H7 (cell line): ENCODE results near the gene TREM2. TPM values are rescaled to one million over a fixed set of nuclear protein-coding genes. Genes with fewer than 3 reads are reported as not detected.
"Not testable (repeated sequence)": the region's sequence is repeated elsewhere in the genome, so short reads cannot be mapped to it uniquely, and the experiment has no call there.

Experiments
- DNase-seq: peaks from one replicate; pipeline ENCODE4 v3.0.0; 2012
- H3K27me3 ChIP-seq: 2 replicates; pipeline ENCODE4 v1.6.0; 2011; ENCODE audit warnings: mild to moderate bottlenecking, low read length; ENCODE audit not compliant: control insufficient read depth, insufficient read depth
- H3K36me3 ChIP-seq: replicated peaks from 2 replicates; pipeline ENCODE4 v1.5.1; 2011; ENCODE audit warnings: low read length; ENCODE audit not compliant: control insufficient read depth, insufficient read depth
- H3K4me3 ChIP-seq: 2 replicates; pipeline ENCODE4 v1.5.1; 2011; ENCODE audit warnings: low read depth, mild to moderate bottlenecking, control low read depth, low read length, moderate library complexity; ENCODE audit not compliant: insufficient read depth
- total RNA-seq: library from RNA; depleted of rRNA; stranded (reverse); fragments of >200 nt; shearing (Covaris generic); gene quantifications from 2 replicates; pipeline ENCODE4 v1.2.3, GENCODE V29; 2014

Gene TREM2
- total RNA-seq, 1 experiment from 2014 or later, result not detected

DNA sequence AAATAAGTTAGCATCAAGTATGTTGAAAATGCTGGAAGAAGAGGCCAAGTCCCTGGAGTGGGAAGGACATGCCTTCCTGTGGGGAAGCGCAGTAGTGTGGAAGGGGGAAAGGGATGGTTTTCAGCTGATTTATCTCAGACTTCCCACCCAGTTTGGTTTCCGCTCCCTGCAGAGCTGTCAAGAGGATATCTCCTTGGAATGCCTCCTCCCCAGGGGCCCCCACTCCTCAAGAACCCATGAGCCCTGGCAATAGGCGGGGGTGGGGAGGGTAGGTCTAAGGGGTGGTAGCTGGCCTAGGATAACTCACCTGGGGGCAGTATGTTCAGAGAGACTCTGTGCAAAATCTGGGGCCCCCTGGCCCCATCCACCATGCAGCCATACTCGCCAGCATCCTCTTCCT lies 9.5 kb downstream of the TREM2 start:
- Histone ChIP-seq H3K4me3 (no peak overlapping the region), H3K27me3 (no peaks in the 10 kb centered on the region), H3K36me3 (no peaks in the 10 kb centered on the region)
- DNase-seq, result no peak

DNA sequence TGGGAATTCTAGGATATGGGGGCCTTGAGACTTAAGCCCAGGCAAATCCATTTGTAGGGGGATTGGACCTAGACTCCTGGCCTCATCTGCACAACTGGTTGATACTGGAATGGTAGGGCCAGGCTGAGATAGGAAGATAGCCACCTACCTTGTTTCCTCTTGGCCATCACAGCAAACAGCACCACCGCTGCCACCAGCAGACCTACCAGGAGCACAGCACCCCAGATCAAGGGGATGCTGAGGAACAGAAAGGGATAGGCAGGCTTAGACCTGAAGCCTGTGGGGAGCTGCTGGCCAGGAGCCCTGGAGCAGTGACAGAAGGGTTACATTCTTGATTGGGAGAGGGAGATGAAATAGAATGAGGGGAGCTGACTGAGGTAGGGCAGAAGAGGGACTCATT lies 12.2 kb downstream of the TREM2 start:
- no peak overlapping the region for H3K4me3 ChIP-seq
- no peaks in the 10 kb centered on the region for H3K36me3 ChIP-seq
- peak; percentile 18 for DNase-seq
- no peaks in the 10 kb centered on the region for H3K27me3 ChIP-seq

DNA sequence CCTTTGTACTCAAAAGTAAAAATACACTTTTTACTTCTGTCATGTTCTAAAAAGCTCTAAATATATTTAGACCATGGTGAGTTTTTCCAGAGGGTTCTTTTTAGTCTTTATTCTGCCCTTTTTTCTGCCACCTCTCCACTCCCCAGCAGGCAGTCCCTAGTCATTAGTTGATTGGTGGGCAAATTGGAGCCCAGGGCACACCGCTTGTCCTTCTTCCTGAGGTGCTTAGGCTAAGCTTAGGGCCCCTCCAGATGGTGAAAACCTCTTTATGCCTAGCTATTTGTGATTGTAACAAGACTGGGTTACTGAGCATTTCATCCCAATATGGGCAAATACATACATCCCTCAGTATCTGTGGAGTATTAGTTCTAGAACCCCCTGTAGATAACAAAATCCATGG lies 15.0 kb downstream of the TREM2 start:
- no peak for DNase-seq
- Histone ChIP-seq H3K4me3 (no peak overlapping the region), H3K36me3 (no peaks in the 10 kb centered on the region), H3K27me3 (no peaks in the 10 kb centered on the region)

DNA sequence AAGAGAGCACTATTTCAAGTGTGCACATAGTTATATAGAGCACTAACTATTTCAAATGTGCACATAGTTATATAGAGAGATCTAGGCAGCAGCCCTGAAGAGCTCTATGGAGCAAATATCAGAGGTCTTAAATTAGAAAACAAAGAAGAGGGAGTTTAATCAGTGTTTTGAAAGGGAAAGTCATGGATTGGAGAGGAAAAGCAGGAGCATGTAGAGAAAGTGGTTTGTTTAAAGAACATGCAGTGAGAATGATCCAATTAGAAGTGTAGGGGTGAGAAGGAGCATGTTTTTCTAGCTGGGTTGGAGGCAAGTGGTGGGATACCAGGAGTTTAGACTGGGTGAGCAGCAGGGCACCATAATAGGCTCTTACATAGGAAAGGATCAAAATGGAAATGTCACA lies 26.0 kb downstream of the TREM2 start:
- Histone ChIP-seq H3K36me3 (no peaks in the 10 kb centered on the region), H3K4me3 (no peak overlapping the region), H3K27me3 (no peaks in the 10 kb centered on the region)
- DNase-seq, result no peak

DNA sequence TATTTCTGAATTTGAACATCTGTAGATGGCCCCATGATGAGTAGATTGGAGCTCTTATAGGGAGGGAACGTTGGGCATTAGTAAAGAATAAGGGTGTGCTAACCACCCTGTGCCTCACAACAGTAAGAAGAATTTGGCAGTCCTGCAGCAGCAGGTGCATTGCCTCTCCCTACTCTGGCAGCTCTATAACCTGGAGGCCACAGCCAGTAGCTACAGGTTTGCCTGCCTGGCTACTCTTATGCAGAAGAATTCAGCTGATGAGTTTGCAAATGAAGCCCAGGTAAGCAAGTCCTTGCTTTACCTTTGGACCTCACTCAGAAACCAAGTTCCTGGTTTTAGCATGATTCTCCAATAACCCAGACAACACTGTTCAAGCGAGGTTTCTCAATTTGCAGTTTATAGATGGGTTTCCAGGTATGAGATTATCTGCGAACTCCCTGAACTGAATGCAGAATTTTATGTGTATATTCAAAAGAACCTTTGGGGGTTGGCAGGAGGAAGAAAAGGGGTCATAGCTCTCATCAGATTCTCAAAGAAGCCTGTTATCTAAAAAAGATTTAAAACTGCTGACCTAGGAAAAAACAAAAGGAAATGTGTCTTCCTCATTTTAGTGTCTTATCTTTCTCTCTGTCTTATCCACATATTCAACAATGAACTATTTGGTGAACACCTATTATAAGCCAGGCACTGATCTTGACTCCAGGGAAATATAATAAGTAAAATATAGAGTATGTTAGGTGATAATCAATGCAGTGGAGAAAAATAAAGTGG lies 27.7 kb downstream of the TREM2 start:
- H3K4me3 ChIP-seq, result no peak overlapping the region
- no peak for DNase-seq
- no peaks in the 10 kb centered on the region for H3K36me3 ChIP-seq
- no peaks in the 10 kb centered on the region for H3K27me3 ChIP-seq

DNA sequence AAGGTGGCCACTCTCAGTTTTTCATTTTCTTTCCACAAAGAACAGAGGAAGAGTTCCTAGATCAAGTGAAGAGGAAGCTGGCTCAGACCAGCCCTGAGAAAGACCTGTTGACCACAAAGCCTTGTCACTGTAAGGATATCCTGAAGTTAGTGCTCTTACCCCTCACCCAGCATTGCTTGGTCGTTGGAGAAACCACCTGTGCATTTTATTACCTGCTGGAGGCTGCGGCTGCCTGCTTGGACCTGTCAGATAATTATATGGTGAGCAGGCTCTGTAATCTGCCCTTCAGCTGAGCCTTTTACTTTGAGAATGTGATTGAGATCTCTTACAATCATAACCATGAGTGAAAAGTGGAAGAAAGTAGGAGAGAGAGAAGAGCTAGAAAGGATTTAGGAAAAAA lies 30.7 kb downstream of the TREM2 start:
- DNase-seq, result no peak
- H3K4me3 ChIP-seq, result no peak overlapping the region
- no peaks in the 10 kb centered on the region for H3K36me3 ChIP-seq
- no peaks in the 10 kb centered on the region for H3K27me3 ChIP-seq

DNA sequence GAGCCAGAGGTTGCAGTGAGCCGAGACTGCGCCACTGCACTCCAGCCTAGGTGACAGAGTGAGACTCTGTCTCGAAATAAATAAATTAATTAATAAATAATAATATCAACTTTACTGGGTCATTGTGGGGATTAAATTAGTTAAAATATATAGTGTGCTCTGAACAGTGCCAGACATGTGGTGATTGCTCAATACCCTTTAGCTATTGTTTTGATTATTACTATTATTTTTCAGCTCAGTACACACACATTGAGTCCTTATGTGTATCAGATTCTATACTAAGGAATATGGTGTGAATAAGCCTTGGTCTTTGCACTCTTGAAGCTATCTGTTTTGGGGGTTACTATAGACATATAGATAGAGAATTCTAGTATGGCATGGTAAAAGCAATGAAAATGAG lies 37.6 kb downstream of the TREM2 start:
- no peaks in the 10 kb centered on the region for H3K27me3 ChIP-seq
- DNase-seq, result no peak
- H3K36me3 ChIP-seq, result no peaks in the 10 kb centered on the region
- H3K4me3 ChIP-seq, result no peak overlapping the region

DNA sequence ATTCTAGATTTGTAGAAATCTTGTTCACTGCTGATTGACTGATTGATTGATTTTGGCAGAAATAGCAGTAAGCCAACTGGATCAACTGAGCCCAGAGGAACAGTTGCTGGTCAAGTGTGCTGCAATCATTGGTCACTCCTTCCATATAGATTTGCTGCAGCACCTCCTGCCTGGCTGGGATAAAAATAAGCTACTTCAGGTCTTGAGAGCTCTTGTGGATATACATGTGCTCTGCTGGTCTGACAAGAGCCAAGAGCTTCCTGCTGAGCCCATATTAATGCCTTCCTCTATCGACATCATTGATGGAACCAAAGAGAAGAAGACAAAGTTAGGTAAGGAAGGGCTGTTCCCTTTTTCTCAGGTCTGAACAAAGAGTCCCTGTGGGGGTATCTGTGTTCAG lies 40.0 kb downstream of the TREM2 start:
- Histone ChIP-seq H3K4me3 (no peak overlapping the region), H3K27me3 (no peaks in the 10 kb centered on the region), H3K36me3 (no peaks in the 10 kb centered on the region)
- no peak for DNase-seq

DNA sequence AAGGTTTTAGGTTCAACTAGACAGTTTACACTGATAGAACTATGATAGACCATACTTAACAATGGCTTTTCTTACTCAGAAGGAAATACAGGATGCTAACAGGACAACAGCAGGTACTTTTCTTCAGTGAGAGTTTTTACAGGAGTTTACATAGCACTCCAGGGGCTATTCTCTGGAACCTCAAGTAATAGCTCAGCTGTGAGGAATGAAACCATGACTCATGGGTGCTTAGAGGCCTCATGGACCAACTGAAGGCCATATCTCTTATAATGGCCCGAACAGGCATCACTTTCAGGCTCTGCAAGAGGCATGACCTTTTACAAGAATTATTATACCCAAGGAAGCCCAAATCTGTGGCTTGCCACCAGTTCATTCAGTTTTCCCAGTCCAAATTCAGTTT lies 40.5 kb downstream of the TREM2 start:
- no peaks in the 10 kb centered on the region for H3K36me3 ChIP-seq
- H3K4me3 ChIP-seq, result no peak overlapping the region
- H3K27me3 ChIP-seq, result no peaks in the 10 kb centered on the region
- no peak for DNase-seq

DNA sequence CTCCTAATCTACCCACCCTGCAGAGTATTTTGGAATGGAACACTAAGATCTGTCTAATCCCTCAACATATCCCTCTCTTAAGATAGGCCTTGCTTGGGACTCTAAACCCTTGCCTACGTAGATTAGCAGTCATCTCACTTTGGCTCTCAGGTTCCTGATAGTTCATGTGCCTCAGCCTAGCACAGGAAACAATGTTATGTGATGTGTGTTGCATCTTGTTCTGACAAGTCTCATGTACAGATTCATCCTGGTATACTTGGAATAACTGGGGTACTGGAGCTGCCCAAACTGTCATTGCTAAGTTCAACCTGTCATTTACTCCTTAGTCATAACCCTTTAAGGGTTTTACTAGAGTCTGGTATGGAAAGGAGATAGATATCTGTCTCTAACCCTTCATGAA lies 42.9 kb downstream of the TREM2 start:
- H3K4me3 ChIP-seq, result no peak overlapping the region
- no peaks in the 10 kb centered on the region for H3K36me3 ChIP-seq
- no peak for DNase-seq
- H3K27me3 ChIP-seq, result no peaks in the 10 kb centered on the region

DNA sequence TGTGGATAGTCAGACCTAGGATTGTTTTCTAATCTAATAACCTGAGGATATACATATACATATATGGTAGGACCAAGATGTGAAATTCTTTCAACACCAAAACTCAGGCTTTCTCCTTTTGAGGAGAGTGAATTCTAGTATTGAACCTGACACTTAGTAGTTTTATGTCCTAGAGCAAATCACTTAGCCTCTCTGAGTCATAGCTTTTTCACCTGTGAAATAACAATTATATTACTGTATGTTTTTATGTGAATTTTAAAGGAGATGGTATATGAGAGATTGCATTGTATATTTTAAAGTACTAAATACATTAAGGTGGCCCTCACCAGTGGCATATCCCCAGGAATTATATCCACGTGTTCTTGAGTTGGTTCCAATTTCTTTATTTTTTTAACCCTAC lies 43.4 kb downstream of the TREM2 start:
- Histone ChIP-seq H3K36me3 (no peaks in the 10 kb centered on the region), H3K27me3 (no peaks in the 10 kb centered on the region), H3K4me3 (no peak overlapping the region)
- no peak for DNase-seq

DNA sequence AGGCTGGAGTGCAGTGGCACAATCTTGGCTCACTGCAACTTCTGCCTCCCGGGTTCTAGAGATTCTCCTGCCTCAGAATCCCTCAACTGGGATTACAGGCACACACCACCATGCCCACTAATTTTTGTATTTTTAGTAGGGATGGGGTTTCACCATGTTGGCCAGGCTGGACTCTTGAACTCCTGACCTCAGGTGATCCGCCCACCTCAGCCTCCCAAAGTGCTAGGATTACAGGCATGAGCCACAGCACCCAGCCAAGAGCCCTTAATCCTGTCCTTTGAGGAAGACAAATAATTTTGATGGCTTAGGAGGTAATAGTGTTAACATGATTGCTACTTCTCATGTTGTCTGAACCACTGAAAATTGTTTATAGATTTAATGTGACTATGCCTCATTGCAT lies 47.9 kb downstream of the TREM2 start:
- not testable (repeated sequence) for DNase-seq, H3K27me3 ChIP-seq, H3K4me3 ChIP-seq, H3K36me3 ChIP-seq

DNA sequence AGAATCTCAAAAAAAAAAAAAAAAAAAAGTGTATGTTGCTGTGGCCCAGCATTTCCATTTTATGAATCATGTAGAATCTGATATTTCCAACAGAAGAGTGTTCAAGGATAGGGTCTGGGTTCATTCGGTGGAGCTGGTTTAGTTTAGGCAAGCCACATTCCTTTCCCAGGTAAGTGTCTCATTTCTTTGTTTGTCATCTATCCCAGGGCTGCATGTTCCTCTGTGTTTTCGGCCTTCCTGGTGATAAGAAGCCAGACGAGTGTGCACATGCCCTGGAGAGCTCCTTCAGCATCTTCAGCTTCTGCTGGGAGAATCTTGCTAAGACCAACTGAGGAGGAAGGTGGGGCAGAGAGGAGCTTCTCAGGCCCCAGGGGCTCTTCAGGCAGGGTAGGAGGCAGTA lies 51.9 kb downstream of the TREM2 start:
- Histone ChIP-seq H3K36me3 (no peaks in the 10 kb centered on the region; the same call in 1 of the 2 replicates), H3K27me3 (no peaks in the 10 kb centered on the region), H3K4me3 (no peak overlapping the region)
- no peak for DNase-seq
